AG04450 (cell line): ENCODE measurements around the gene GRM4. TPM values are rescaled to one million over a fixed set of nuclear protein-coding genes. Genes with fewer than 3 reads are reported as not detected.
A peak's percentile ranks its signal among the peaks of the same experiment; 100 is the strongest.

Source experiments
- CTCF ChIA-PET: fragments of 300-600, 350-600 bp; formaldehyde crosslinking; extraction: SDS; loops from one replicate; lab custom pipeline; 2022; ENCODE audit warnings: antibody characterized with exemption, inconsistent platforms; lab: Charles Lee
- POLR2A ChIA-PET: fragments of 350-600 bp; formaldehyde crosslinking; extraction: SDS; loops from one replicate; lab custom pipeline; 2021; ENCODE audit warnings: antibody characterized with exemption, inconsistent platforms; lab: Yijun Ruan, JAX
- DNase-seq: peaks from one replicate; pipeline ENCODE4 v3.0.0-alpha.2; 2011; ENCODE audit warnings: low read depth, low spot score
- H3K27ac ChIP-seq: one replicate; pipeline ENCODE4 v1.5.1; 2012; ENCODE audit warnings: low read depth, low read length, control low read depth
- H3K27me3 ChIP-seq: one replicate; pipeline ENCODE4 v1.6.0; 2012; ENCODE audit warnings: low read length; ENCODE audit not compliant: control insufficient read depth, insufficient read depth
- H3K4me3 ChIP-seq: 2 replicates; pipeline ENCODE4 v1.5.1; 2011; ENCODE audit warnings: mild to moderate bottlenecking, low read depth, low read length, control low read depth
- H3K9me3 ChIP-seq: 2 replicates; pipeline ENCODE4 v1.5.1; 2012; ENCODE audit warnings: low read length; ENCODE audit not compliant: control insufficient read depth, insufficient read depth
- polyA plus RNA-seq: library from polyadenylated mRNA; depleted of rRNA; stranded (reverse); fragments of >200 nt; gene quantifications from 2 replicates; pipeline ENCODE4 v1.2.3, GENCODE V29; 2011
- TF ChIP-seq, protein P1 (sequence below): IDR thresholded peaks from 2 replicates; pipeline ENCODE4 v1.5.1; 2011; ENCODE audit warnings: low read depth, low read length, control low read depth, inconsistent platforms

GRM4 gene
- polyA plus RNA-seq, 1 experiment = not detected

DNA sequence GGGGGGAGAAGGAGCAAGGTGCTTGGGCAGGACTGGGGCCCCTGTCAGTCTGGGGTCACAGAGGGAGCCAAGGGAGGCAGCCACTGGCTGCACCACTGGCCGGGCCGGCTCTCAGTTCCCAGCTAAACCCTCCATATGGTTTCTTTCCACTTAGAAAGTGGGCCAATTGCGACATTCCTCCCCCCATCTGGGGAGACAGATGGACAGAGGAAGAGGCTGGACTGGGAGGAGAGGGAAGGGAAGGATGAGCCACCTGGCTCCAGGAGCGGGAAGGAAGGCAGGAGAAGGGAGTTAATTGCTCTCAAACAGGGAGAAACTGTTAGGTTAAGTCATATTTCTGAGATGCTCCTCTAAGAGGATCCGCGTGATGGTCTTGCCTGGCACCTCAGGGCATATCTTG, 82.2 kb downstream of the GRM4 start:
- Histone ChIP-seq H3K27me3 (peaks cover 60% of the 10 kb centered on the region), H3K4me3 (no peak overlapping the region), H3K27ac (no peak overlapping the region), H3K9me3 (no peaks in the 10 kb centered on the region)
- TF ChIP-seq, protein P1, sequence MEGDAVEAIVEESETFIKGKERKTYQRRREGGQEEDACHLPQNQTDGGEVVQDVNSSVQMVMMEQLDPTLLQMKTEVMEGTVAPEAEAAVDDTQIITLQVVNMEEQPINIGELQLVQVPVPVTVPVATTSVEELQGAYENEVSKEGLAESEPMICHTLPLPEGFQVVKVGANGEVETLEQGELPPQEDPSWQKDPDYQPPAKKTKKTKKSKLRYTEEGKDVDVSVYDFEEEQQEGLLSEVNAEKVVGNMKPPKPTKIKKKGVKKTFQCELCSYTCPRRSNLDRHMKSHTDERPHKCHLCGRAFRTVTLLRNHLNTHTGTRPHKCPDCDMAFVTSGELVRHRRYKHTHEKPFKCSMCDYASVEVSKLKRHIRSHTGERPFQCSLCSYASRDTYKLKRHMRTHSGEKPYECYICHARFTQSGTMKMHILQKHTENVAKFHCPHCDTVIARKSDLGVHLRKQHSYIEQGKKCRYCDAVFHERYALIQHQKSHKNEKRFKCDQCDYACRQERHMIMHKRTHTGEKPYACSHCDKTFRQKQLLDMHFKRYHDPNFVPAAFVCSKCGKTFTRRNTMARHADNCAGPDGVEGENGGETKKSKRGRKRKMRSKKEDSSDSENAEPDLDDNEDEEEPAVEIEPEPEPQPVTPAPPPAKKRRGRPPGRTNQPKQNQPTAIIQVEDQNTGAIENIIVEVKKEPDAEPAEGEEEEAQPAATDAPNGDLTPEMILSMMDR = no peak
- POLR2A ChIA-PET = no interaction called here
- DNase-seq = no peak
- CTCF ChIA-PET = interaction anchor here (1.4 to 1.7 kb wide), 2 partner anchors 8 to 320 kb away, joined by 3 to 12 read pairs; no protein-coding TSS in a partner anchor

DNA sequence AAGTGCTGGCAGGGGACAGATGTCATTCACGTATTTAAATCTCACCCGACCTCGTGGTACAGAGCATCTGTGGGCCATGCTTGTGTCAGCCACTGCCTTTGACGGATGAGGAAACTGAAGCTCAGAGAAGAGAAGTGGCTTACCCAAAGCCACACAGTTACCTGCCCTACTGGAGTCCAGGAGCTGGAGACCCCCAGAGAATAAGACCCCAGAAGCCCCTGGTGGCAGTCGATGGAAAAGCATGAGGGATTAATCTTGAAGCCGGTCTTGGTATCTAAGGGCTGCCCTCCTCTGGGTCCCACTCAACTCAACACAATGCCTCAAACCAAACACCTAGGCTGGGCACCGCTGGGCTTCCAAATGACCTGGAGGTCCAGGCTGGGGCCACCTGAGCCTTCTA, 83.1 kb downstream of the GRM4 start:
- no peak overlapping the region for H3K4me3 ChIP-seq
- H3K27me3 ChIP-seq = peaks cover 56% of the 10 kb centered on the region
- TF ChIP-seq, protein P1 = peak; percentile 30
- ChIA-PET POLR2A (no interaction called here), CTCF (interaction anchor here (1.4 to 1.7 kb wide), 2 partner anchors 8 to 319 kb away, joined by 3 to 12 read pairs; no protein-coding TSS in a partner anchor)
- no peak overlapping the region for H3K27ac ChIP-seq
- H3K9me3 ChIP-seq = no peaks in the 10 kb centered on the region
- DNase-seq = no peak

- Histone ChIP-seq H3K9me3 (no peaks in the 10 kb centered on the region), H3K27me3 (peaks cover 59% of the 10 kb centered on the region), H3K4me3 (no peak overlapping the region), H3K27ac (no peak overlapping the region)
- CTCF ChIA-PET = no interaction called here
- TF ChIP-seq, protein P1 = no peak
- DNase-seq = no peak
- POLR2A ChIA-PET = no interaction called here
These were observed 83.7 kb downstream of the GRM4 start for GRCh38 chr6:34062156-34062555.

DNA sequence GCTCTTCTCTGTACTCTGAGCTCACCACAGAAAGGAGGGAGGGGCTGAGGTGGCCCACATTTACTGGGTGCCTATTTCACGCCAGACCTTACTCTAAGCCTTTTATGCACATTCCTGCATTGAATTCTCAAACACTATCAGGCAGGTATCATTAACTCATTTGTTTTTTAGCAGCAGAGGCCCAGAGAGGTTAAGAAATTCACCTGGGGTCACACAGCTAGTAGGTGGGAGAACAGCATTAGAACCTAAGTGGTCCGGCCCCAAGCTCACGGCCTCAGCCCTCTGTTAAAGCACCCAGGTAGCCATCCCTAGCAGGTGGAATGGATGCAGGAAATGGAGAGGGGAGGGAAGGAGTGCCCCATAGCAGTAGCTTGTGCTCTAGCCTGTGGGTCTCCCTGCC, 84.5 kb downstream of the GRM4 start:
- TF ChIP-seq, protein P1 = no peak
- CTCF ChIA-PET = no interaction called here
- Histone ChIP-seq H3K27me3 (peaks cover 51% of the 10 kb centered on the region), H3K27ac (no peak overlapping the region), H3K4me3 (no peak overlapping the region), H3K9me3 (no peaks in the 10 kb centered on the region)
- POLR2A ChIA-PET = no interaction called here
- DNase-seq = no peak

DNA sequence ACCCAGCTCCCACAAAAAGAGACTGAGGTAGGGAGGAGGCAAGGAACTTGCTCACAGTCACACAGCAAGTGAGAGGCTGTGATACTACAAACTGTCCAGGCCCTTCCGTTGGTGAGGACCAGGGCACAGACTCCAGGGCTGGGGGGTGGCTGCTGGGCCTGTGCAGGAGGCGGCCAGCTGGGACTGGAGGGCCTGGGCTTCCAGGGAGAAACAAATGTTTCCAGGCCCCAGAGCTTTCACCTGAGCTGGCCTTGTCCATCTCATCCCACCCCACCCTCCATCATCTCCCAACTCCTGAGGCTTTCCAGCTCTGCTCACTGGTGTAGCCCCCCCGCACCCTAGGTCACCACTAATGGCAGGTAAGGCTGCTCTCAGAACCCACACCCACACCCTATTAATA, 86.0 kb downstream of the GRM4 start:
- no peak for DNase-seq
- no peak overlapping the region for H3K4me3 ChIP-seq
- H3K27ac ChIP-seq = no peak overlapping the region
- H3K27me3 ChIP-seq = peaks cover 41% of the 10 kb centered on the region
- H3K9me3 ChIP-seq = no peaks in the 10 kb centered on the region
- ChIA-PET POLR2A (no interaction called here), CTCF (no interaction called here)
- TF ChIP-seq, protein P1 = no peak
